Measurements from ENCODE around the gene STEAP1.

The STEAP1 gene

GRCh38 chr7:90210475-90210874 is 56.2 kb downstream of the STEAP1 start:
- H3K4me1 ChIP-seq (ENCODE audit: control insufficient read depth in 1 of 2, insufficient read depth in 1 of 2, low read depth in 1 of 2, low read length in 1 of 2) = peaks cover 0 to 8% of the 10 kb centered on the region in 2 experiments
- no peaks in the 10 kb centered on the region for H3K36me3 ChIP-seq
- H3K9me3 ChIP-seq = no peaks in the 10 kb centered on the region
- no peak overlapping the region for H3K4me3 ChIP-seq (ENCODE audit: low read depth in 1 of 2, low read length in 1 of 2)
- peaks cover 72% of the 10 kb centered on the region for H3K27me3 ChIP-seq
- H3K27ac ChIP-seq = no peak overlapping the region
- no peak for TF ChIP-seq CTCF (IDR thresholded peaks at IDR 0.05)

GRCh38 chr7:90210981-90211380 is 56.7 kb downstream of the STEAP1 start:
- Histone ChIP-seq H3K9me3 (no peaks in the 10 kb centered on the region), H3K4me3 (ENCODE audit: low read depth in 1 of 2, low read length in 1 of 2) (no peak overlapping the region), H3K27me3 (peaks cover 77% of the 10 kb centered on the region), H3K4me1 (ENCODE audit: control insufficient read depth in 1 of 2, insufficient read depth in 1 of 2, low read depth in 1 of 2, low read length in 1 of 2) (peaks cover 0 to 8% of the 10 kb centered on the region in 2 experiments), H3K27ac (no peak overlapping the region), H3K36me3 (no peaks in the 10 kb centered on the region)
- no peak for TF ChIP-seq CTCF (IDR thresholded peaks at IDR 0.05)

GRCh38 chr7:90211391-90212148 is 57.3 kb downstream of the STEAP1 start, which contains the start of gene STEAP2:
Gene STEAP2 (plus strand): TSS chr7:90211740. CDS start chr7:90225083, 13,343 bp downstream.
- Histone ChIP-seq H3K4me1 (ENCODE audit: control insufficient read depth in 1 of 2, insufficient read depth in 1 of 2, low read depth in 1 of 2, low read length in 1 of 2) (peaks cover 0 to 8% of the 10 kb centered on the region in 2 experiments), H3K27me3 (peaks cover 81% of the 10 kb centered on the region), H3K9me3 (no peaks in the 10 kb centered on the region), H3K36me3 (no peaks in the 10 kb centered on the region), H3K27ac (no peak within 1 kb of the TSS), H3K4me3 (ENCODE audit: low read depth in 1 of 2, low read length in 1 of 2) (no peak within 1 kb of the TSS)
- TF ChIP-seq CTCF (IDR thresholded peaks at IDR 0.05) = no peak

- TF ChIP-seq CTCF (IDR thresholded peaks at IDR 0.05) = no peak
- no peak overlapping the region for H3K27ac ChIP-seq
- peaks cover 0 to 8% of the 10 kb centered on the region in 2 experiments for H3K4me1 ChIP-seq (ENCODE audit: control insufficient read depth in 1 of 2, insufficient read depth in 1 of 2, low read depth in 1 of 2, low read length in 1 of 2)
- peaks cover 85% of the 10 kb centered on the region for H3K27me3 ChIP-seq
- H3K9me3 ChIP-seq = no peaks in the 10 kb centered on the region
- H3K4me3 ChIP-seq (ENCODE audit: low read depth in 1 of 2, low read length in 1 of 2) = no peak overlapping the region
- no peaks in the 10 kb centered on the region for H3K36me3 ChIP-seq
Measured at GRCh38 chr7:90212149-90212495, 57.9 kb downstream of the STEAP1 start.

GRCh38 chr7:90213521-90213920 is 59.3 kb downstream of the STEAP1 start:
- Histone ChIP-seq H3K4me1 (ENCODE audit: control insufficient read depth in 1 of 2, insufficient read depth in 1 of 2, low read depth in 1 of 2, low read length in 1 of 2) (peaks cover 0 to 8% of the 10 kb centered on the region in 2 experiments), H3K4me3 (ENCODE audit: low read depth in 1 of 2, low read length in 1 of 2) (no peak overlapping the region), H3K27ac (no peak overlapping the region), H3K27me3 (peaks cover 90% of the 10 kb centered on the region), H3K9me3 (no peaks in the 10 kb centered on the region), H3K36me3 (no peaks in the 10 kb centered on the region)
- TF ChIP-seq CTCF (IDR thresholded peaks at IDR 0.05) = no peak

Data from neutrophil (primary cell).